D721Med (cell line): ENCODE measurements around the gene EXOC4.
A peak's percentile ranks its signal among the peaks of the same experiment; 100 is the strongest.

ENCODE experiments used
- DNase-seq: peaks from one replicate; pipeline ENCODE4 v3.0.0; 2011; ENCODE audit warnings: low spot score; ENCODE audit not compliant: insufficient read length
- FAIRE-seq: peaks from 2 replicates; lab custom pipeline; 2011; peaks lifted over from hg19 to GRCh38; lab: Jason Lieb, UNC
- TF ChIP-seq, protein P1 (sequence below): IDR thresholded peaks from 2 replicates; pipeline ENCODE4 v1.5.1; 2012; ENCODE audit warnings: mild to moderate bottlenecking, control low read depth; ENCODE audit not compliant: insufficient read depth; ENCODE audit errors: missing control alignments

Gene EXOC4

DNA sequence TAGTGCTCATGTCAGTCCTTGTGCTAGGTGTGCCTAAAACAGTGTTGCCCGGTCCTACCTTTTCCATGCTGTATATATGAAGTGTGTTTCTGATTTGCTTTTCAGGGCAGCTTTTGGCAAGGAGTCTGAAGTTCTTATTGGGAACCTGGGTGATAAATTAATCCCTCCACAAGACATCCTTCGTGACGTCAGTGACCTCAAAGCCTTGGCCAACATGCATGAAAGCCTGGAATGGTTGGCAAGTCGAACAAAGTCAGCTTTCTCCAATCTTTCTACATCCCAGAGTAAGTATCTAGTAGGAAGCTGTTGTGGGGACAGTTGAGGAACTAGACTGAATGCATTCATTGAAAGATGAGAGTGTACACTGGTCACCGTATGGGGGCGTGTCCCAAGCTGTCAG lies 684.9 kb downstream of the EXOC4 start:
- DNase-seq (no peak), FAIRE-seq (no peak)
- TF ChIP-seq, protein P1, sequence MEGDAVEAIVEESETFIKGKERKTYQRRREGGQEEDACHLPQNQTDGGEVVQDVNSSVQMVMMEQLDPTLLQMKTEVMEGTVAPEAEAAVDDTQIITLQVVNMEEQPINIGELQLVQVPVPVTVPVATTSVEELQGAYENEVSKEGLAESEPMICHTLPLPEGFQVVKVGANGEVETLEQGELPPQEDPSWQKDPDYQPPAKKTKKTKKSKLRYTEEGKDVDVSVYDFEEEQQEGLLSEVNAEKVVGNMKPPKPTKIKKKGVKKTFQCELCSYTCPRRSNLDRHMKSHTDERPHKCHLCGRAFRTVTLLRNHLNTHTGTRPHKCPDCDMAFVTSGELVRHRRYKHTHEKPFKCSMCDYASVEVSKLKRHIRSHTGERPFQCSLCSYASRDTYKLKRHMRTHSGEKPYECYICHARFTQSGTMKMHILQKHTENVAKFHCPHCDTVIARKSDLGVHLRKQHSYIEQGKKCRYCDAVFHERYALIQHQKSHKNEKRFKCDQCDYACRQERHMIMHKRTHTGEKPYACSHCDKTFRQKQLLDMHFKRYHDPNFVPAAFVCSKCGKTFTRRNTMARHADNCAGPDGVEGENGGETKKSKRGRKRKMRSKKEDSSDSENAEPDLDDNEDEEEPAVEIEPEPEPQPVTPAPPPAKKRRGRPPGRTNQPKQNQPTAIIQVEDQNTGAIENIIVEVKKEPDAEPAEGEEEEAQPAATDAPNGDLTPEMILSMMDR: no peak

DNA sequence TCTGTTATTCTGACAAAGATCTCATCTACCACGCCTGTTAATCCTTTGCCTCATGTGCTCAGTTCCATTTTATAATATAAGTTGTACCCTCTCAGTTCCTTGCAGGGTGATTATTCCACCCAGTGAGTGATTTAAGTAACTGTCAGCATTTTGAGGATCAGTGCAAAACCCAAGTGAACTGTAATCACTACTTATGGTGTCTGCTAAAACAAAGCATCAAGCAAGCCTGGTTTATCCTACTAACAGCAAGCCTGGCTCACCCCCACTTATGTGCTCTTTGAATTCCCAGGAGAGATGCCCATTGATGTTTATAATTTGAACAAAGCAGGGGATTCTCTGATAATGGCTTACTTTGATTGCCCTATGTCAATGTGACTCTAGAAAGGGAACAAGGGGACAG lies 687.5 kb downstream of the EXOC4 start:
- TF ChIP-seq, protein P1: no peak
- FAIRE-seq: peak; percentile 91
- DNase-seq: no peak

DNA sequence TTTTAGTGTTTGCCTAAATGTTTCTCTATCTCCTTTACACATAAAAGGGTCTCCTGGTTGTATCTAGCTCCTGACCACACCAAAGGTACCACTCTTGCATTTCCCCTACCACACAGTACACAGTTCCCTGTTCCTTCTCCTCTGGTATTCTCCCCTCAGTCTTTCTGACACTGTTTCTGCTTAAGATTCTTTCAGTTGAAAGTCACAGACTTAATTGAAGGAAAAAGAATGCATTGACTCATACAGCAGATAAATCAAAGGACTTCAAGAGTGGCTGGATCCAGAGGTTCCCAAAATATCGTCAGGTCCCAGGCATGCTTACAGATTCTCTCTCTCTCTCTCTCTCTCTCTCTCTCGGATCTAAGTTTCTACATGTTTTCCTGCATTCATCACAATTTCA lies 688.6 kb downstream of the EXOC4 start:
- TF ChIP-seq, protein P1: no peak
- DNase-seq (no peak), FAIRE-seq (no peak)

DNA sequence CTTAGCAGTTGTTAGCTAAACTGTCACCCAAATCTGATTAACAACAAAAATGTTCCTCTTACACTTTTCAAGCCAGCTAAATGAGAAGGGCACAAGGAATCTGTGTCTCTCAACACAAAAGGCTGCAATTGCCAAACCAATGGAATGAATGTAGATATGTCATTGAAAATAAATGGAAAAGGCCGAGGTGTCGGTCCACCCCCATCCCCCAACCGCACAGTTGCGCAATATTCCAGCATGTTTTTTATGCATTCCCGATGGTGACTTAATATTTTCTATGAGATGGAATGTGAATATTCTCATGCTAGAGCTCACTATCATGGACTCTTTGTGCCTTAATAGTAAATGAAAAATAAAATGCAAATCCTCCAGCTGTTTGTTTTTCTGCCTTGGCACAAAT lies 692.6 kb downstream of the EXOC4 start:
- no peak for DNase-seq
- FAIRE-seq: no peak
- TF ChIP-seq, protein P1: no peak

DNA sequence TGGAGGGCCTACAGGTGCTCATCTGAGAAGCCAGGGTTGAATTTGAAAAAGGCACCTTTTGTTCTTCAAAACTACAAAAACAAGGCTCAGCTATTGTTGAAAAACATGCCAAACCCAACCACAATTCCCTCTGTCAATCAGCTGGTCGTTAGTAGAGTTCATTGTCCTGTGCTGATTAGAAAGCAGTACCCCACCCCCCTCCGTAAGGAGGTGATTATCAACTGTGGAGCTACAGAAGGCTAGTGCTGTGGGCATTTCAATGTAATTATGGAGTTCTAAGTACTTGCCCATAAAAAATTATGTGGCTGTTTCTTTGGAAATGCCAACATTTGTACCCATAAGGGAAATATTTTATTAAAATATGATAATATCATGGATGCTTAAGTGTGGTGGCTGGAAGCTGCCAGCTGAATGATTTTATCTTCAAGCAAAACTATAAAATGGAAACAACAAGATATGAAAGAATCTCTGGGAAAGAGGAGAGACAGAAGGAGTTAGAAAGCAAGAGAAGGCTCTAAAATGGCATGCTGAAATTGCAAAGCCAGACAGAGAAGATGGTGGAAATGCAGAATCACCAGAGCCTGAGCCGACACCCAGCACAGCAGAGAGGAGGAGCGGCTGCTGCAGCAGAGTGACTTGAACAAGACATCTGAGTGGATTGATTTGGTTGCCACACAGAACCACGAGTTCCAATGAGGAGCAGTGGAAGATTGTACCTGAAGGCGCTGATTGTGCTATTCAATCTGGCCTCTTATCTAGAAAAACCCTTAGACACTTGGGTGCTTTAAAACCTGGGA lies 694.8 kb downstream of the EXOC4 start:
- no peak for DNase-seq
- TF ChIP-seq, protein P1: no peak
- no peak for FAIRE-seq

DNA sequence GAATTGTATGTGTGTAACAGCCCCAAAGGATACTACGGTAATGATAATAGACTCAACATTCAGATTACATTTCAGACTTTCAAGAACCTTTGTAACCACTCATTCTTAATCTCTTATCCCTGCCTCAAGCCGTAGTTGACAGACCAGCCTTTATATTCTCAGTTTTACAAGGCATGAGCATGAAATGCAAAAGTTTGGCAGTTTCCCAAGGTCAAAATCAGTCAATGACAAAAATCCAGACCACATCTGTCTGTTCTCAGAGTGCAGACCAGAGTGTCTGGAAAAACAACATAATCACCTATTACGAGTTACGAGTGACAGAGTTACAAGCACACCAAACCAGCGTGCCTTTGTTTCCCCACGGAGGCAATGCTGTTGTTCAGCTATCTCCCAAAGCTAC lies 695.7 kb downstream of the EXOC4 start:
- no peak for FAIRE-seq
- TF ChIP-seq, protein P1: no peak
- DNase-seq: no peak

DNA sequence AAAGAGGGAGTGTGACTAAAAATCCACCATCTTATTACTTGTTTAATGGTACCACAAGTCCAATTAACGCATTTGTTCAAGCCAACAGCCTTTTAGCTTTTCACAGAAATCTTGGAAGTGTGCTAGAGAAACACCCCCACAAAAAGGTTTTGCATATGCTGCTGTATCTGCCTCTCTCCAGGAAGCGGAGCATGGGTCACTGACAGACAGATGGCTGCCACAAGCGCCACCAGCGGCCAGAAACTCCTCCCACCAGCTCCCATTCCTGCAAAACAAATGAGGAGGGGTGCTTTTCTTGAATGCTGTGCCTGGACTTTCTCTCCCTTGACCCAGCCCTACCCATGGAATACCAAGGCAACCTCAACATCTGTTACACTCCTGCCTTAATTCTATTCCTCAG lies 698.0 kb downstream of the EXOC4 start:
- FAIRE-seq (no peak), DNase-seq (no peak)
- TF ChIP-seq, protein P1: no peak
